HFF-Myc (cell line): Measurements from ENCODE around the gene TMEM176A.

Source experiments
- DNase-seq: peaks from one replicate; pipeline ENCODE4 v3.0.0-alpha.2; 2011; ENCODE audit warnings: low read depth; ENCODE audit errors: extremely low read depth
- H3K4me3 ChIP-seq: replicated peaks from 2 replicates; pipeline ENCODE4 v1.5.1; 2011; ENCODE audit warnings: low read depth, mild to moderate bottlenecking, control low read depth, low read length
- CTCF ChIP-seq: IDR thresholded peaks from 2 replicates; pipeline ENCODE4 v1.5.1; 2012; ENCODE audit warnings: mild to moderate bottlenecking, low read depth, low read length, control low read depth; ENCODE audit errors: missing control alignments

TMEM176A gene

GRCh38 chr7:150852371-150852905, 51.9 kb downstream of the TMEM176A start, which contains the start of gene AOC1:
Gene AOC1, plus strand, starts transcription at chr7:150852517. Its CDS starts 3,954 bp downstream, at chr7:150856471.
- H3K4me3 ChIP-seq, result no peak within 1 kb of the TSS
- no peak for DNase-seq
- no peak for TF ChIP-seq CTCF

DNA sequence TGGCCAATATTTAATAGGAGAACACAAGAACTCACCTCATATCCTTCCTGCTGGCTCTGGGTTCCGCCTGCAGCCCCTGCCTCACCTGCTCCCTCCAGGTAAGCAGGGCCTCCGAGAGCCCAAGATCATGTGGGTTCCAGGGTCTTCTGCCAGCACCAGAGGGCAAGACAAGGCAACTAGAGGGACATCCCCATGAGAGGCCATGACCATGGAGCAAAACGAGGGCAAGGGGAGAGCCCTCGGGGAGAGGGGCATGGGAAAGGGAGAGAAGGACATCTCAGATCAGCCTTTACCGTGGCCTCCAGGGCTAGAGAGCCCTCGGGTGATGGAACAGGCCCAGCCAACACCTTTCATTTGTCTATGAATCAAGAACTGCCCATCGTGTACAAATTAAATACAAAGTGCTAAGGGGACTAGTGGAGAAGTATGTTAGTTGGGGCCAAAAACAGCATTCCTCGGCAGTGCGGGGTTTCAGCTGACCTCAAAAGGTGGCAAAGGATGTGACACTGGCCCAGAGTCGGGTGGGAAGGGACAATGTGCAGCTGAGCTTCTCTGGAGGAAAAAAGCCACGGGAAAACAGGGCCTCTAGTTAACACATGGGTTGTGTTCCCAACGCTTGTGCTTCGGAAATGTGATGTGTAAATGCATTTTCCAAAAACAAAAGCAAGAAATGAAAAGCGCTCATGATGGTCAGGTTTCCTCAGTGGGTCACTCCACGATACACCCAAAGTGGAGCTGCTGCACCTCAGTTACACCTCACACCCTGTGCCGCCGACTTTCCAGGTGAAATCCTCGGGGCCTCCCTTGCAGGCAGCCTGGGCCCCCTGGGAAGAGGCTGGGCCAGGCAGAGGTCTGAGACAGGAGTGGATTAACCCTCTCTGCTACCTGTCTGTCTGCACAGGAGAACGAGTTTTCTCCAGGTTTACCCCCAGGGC, 53.8 kb downstream of the TMEM176A start:
- TF ChIP-seq CTCF, result no peak
- H3K4me3 ChIP-seq, result no peak overlapping the region
- DNase-seq, result no peak
